DOHH2 (cell line): ENCODE data around the gene MYH7.

Source experiments
- H3F3A ChIP-seq: fragments of 200-600 bp; sonication (generic), shearing (Covaris generic); 2 replicates; pipeline ENCODE4 v1.6.0; 2016; ENCODE audit warnings: antibody characterized with exemption, mild to moderate bottlenecking; ENCODE audit not compliant: control insufficient read depth, insufficient read depth
- H3K27ac ChIP-seq: fragments of 200-600 bp; sonication (generic); 2 replicates; pipeline ENCODE4 v1.5.1; 2014; ENCODE audit warnings: low read depth, mild to moderate bottlenecking, low read length, moderate library complexity
- H3K27me3 ChIP-seq: fragments of 200-600 bp; sonication (generic); 2 replicates; pipeline ENCODE4 v1.6.1; 2014; ENCODE audit warnings: mild to moderate bottlenecking, low read length, mixed read lengths; ENCODE audit not compliant: control insufficient read depth
- H3K36me3 ChIP-seq: fragments of 200-600 bp; sonication (generic); 2 replicates; pipeline ENCODE4 v1.6.1; 2014; ENCODE audit warnings: mild to moderate bottlenecking, low read length, moderate library complexity, mixed read lengths; ENCODE audit not compliant: control insufficient read depth
- H3K4me1 ChIP-seq: fragments of 200-600 bp; sonication (generic); 2 replicates; pipeline ENCODE4 v1.6.1; 2014; ENCODE audit warnings: mild to moderate bottlenecking, low read length, mixed read lengths; ENCODE audit not compliant: control insufficient read depth
- H3K4me2 ChIP-seq: fragments of 200-600 bp; sonication (generic); 2 replicates; pipeline ENCODE4 v1.6.0; 2014; ENCODE audit warnings: mild to moderate bottlenecking, low read length, moderate library complexity
- H3K4me3 ChIP-seq: fragments of 200-600 bp; sonication (generic); 2 replicates; pipeline ENCODE4 v1.5.1; 2014; ENCODE audit warnings: mild to moderate bottlenecking, low read length, mixed read lengths
- H3K79me2 ChIP-seq: fragments of 200-600 bp; sonication (generic); 2 replicates; pipeline ENCODE4 v1.6.1; 2014; ENCODE audit warnings: mild to moderate bottlenecking, low read length, mixed read lengths; ENCODE audit not compliant: control insufficient read depth
- H3K9me2 ChIP-seq: fragments of 200-600 bp; sonication (generic); replicated peaks from 2 replicates; pipeline ENCODE4 v1.6.1; 2014; ENCODE audit warnings: mild to moderate bottlenecking, low read length, mixed read lengths; ENCODE audit not compliant: control insufficient read depth
- H3K9me3 ChIP-seq: fragments of 200-600 bp; sonication (generic); 2 replicates; pipeline ENCODE4 v1.6.1; 2014; ENCODE audit warnings: antibody characterized with exemption, low read length, mixed read lengths; ENCODE audit not compliant: control insufficient read depth, insufficient read depth
- H4K20me1 ChIP-seq: fragments of 200-600 bp; sonication (generic); 2 replicates; pipeline ENCODE4 v1.6.0; 2014; ENCODE audit warnings: low read depth, mild to moderate bottlenecking, antibody characterized with exemption, low read length, moderate library complexity; ENCODE audit not compliant: control insufficient read depth, insufficient read depth
- CTCF ChIP-seq: fragments of 200-600 bp; sonication (generic); IDR thresholded peaks from one replicate; pipeline ENCODE4 v1.5.1; 2014; ENCODE audit warnings: antibody characterized with exemption, mild to moderate bottlenecking, low read depth, low read length; ENCODE audit not compliant: poor library complexity, severe bottlenecking
- EZH2phosphoT487 ChIP-seq: fragments of 200-600 bp; sonication (generic); IDR thresholded peaks from 2 replicates; pipeline ENCODE4 v1.6.1; 2017; ENCODE audit warnings: borderline replicate concordance, mild to moderate bottlenecking, antibody characterized with exemption, low read length, moderate library complexity, mixed read lengths

Gene MYH7

GRCh38 chr14:23416801-23417200, 18.7 kb downstream of the MYH7 start:
- H3K79me2 ChIP-seq: no peaks in the 10 kb centered on the region
- no peaks in the 10 kb centered on the region for H3K36me3 ChIP-seq
- no peak overlapping the region for H3K4me2 ChIP-seq
- H3K4me3 ChIP-seq: no peak overlapping the region
- H4K20me1 ChIP-seq: no peaks in the 10 kb centered on the region
- H3K27ac ChIP-seq: no peak overlapping the region
- H3F3A ChIP-seq: no peaks in the 10 kb centered on the region
- no peaks in the 10 kb centered on the region for H3K9me2 ChIP-seq
- no peaks in the 10 kb centered on the region for H3K9me3 ChIP-seq
- no peaks in the 10 kb centered on the region for H3K4me1 ChIP-seq
- TF ChIP-seq CTCF (no peak), EZH2phosphoT487 (no peak)
- no peaks in the 10 kb centered on the region for H3K27me3 ChIP-seq

GRCh38 chr14:23415821-23416778, 19.4 kb downstream of the MYH7 start:
- Histone ChIP-seq H3K9me2 (no peaks in the 10 kb centered on the region), H3F3A (no peaks in the 10 kb centered on the region), H4K20me1 (no peaks in the 10 kb centered on the region), H3K9me3 (no peaks in the 10 kb centered on the region), H3K4me1 (no peaks in the 10 kb centered on the region), H3K4me2 (no peak overlapping the region), H3K27me3 (no peaks in the 10 kb centered on the region), H3K4me3 (no peak overlapping the region), H3K36me3 (no peaks in the 10 kb centered on the region), H3K27ac (no peak overlapping the region), H3K79me2 (no peaks in the 10 kb centered on the region)
- no peak for TF ChIP-seq EZH2phosphoT487
- TF ChIP-seq CTCF: no peak

DNA sequence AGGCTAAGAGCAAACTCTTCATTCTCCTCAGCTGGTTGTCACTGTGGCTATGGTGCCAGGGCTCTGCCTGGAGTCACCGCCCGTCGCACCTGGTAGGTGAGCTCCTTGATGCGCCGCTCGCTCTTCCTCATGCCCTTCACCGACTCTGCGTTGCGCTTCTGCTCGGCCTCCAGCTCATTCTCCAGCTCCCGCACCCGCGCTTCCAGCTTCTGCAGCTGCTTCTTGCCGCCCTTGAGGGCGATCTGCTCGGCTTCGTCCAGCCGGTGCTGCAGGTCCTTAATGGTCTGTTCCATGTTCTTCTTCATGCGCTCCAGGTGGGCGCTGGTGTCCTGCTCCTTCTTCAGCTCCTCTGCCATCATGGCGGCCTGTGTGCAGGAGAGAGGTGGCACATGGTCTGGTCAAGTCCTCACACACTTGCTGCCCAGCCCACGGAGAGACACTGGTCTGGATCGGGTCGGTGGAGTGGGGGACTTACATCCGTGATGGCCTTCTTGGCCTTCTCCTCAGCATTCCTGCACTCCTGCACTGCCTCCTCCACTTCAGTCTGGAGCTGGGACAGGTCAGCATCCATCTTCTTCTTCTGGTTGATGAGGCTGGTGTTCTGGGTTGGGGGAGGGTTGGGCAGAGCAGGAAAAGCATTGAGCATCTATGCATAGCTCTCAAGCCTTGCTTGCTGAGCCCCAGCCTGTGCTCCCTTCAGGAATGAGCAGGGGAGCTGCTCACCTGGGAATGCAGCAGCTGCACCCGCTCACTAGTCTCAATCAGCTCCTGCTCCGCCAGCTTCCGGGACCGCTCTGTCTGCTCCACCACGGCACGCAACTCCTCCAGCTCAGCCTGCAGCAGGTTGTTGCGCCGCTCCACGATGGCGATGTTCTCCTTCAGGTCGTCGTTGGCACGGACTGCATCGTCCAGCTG, 20.3 kb downstream of the MYH7 start:
- H3K9me3 ChIP-seq: no peaks in the 10 kb centered on the region
- no peaks in the 10 kb centered on the region for H3K4me1 ChIP-seq
- H3K79me2 ChIP-seq: no peaks in the 10 kb centered on the region
- no peaks in the 10 kb centered on the region for H3K27me3 ChIP-seq
- H3K27ac ChIP-seq: no peak overlapping the region
- H3K36me3 ChIP-seq: no peaks in the 10 kb centered on the region
- TF ChIP-seq EZH2phosphoT487 (no peak), CTCF (no peak)
- H3K4me3 ChIP-seq: no peak overlapping the region
- no peaks in the 10 kb centered on the region for H4K20me1 ChIP-seq
- no peaks in the 10 kb centered on the region for H3F3A ChIP-seq
- no peak overlapping the region for H3K4me2 ChIP-seq
- no peaks in the 10 kb centered on the region for H3K9me2 ChIP-seq
